ENCODE data around the gene TIAM1. TPM values are rescaled to one million over a fixed set of nuclear protein-coding genes. Genes with fewer than 3 reads are reported as not detected.

The TIAM1 gene
- total and polyA plus RNA-seq, 8 donors = 1.1 to 19.8 (median 3.3) TPM

GRCh38 chr21:31187499-31187898 lies 156.6 kb downstream of the TIAM1 start:
- H3K36me3 ChIP-seq = no peaks in the 10 kb centered on the region
- H3K27ac ChIP-seq = no peak overlapping the region
- WGBS, 5 donors = 88 to 93% (median 90%) methylated on average over 4 of the region's 4 CpGs
- TF ChIP-seq POLR2AphosphoS5 (IDR thresholded peaks at IDR 0.05) = no peak
- TF ChIP-seq, protein P1, sequence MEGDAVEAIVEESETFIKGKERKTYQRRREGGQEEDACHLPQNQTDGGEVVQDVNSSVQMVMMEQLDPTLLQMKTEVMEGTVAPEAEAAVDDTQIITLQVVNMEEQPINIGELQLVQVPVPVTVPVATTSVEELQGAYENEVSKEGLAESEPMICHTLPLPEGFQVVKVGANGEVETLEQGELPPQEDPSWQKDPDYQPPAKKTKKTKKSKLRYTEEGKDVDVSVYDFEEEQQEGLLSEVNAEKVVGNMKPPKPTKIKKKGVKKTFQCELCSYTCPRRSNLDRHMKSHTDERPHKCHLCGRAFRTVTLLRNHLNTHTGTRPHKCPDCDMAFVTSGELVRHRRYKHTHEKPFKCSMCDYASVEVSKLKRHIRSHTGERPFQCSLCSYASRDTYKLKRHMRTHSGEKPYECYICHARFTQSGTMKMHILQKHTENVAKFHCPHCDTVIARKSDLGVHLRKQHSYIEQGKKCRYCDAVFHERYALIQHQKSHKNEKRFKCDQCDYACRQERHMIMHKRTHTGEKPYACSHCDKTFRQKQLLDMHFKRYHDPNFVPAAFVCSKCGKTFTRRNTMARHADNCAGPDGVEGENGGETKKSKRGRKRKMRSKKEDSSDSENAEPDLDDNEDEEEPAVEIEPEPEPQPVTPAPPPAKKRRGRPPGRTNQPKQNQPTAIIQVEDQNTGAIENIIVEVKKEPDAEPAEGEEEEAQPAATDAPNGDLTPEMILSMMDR (IDR thresholded peaks at IDR 0.05) = no peak
- no peak for TF ChIP-seq EP300 (IDR thresholded peaks at IDR 0.05)
- TF ChIP-seq POLR2A (IDR thresholded peaks at IDR 0.05) = no peak
- no peaks in the 10 kb centered on the region for H3K4me1 ChIP-seq
- intact Hi-C loops (cut with DNase I; ENCODE audit: low total_unique reads) = no loop called here
- no peaks in the 10 kb centered on the region for H3K27me3 ChIP-seq
- H3K9me3 ChIP-seq = no peaks in the 10 kb centered on the region
- DNase-seq = no peak
- no peak overlapping the region for H3K4me3 ChIP-seq

DNA sequence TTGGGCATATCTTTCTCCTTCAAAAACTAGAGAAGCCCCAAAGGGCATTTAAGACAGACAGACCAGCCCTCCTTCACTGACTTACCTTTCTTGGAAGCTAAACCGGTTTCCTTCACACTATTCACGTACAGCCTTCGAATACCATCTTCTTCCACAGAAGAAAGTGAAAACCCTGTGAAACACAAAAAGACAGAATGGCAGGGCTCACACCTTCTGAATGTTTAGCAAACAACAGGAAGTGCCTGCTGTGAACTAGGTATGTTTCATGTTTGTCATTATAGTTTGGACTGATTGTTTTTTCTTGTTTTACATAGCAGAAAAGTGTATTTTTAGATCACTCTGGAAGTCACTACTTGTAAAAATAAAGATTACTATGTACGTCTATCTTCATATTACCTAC lies 157.1 kb downstream of the TIAM1 start:
- DNase-seq = no peak
- H3K27ac ChIP-seq = no peak overlapping the region
- no peaks in the 10 kb centered on the region for H3K9me3 ChIP-seq
- intact Hi-C loops (cut with DNase I; ENCODE audit: low total_unique reads) = no loop called here
- no peaks in the 10 kb centered on the region for H3K27me3 ChIP-seq
- no peak overlapping the region for H3K4me3 ChIP-seq
- no peak for TF ChIP-seq POLR2A (IDR thresholded peaks at IDR 0.05)
- TF ChIP-seq EP300 (IDR thresholded peaks at IDR 0.05) = no peak
- TF ChIP-seq, protein P1 (IDR thresholded peaks at IDR 0.05) = no peak
- TF ChIP-seq POLR2AphosphoS5 (IDR thresholded peaks at IDR 0.05) = no peak
- 71 to 83% (median 80%) methylated on average over 4 of the region's 4 CpGs for WGBS, 5 donors
- H3K4me1 ChIP-seq = no peaks in the 10 kb centered on the region
- no peaks in the 10 kb centered on the region for H3K36me3 ChIP-seq

GRCh38 chr21:31185663-31186062 lies 158.4 kb downstream of the TIAM1 start:
- intact Hi-C loops (cut with DNase I; ENCODE audit: low total_unique reads) = no loop called here
- WGBS, 5 donors = 89 to 94% (median 92%) methylated on average over 3 of the region's 3 CpGs
- Histone ChIP-seq H3K27ac (no peak overlapping the region), H3K4me3 (no peak overlapping the region), H3K9me3 (no peaks in the 10 kb centered on the region), H3K36me3 (no peaks in the 10 kb centered on the region), H3K27me3 (no peaks in the 10 kb centered on the region), H3K4me1 (no peaks in the 10 kb centered on the region)
- no peak for TF ChIP-seq POLR2AphosphoS5 (IDR thresholded peaks at IDR 0.05)
- TF ChIP-seq POLR2A (IDR thresholded peaks at IDR 0.05) = no peak
- TF ChIP-seq EP300 (IDR thresholded peaks at IDR 0.05) = no peak
- TF ChIP-seq, protein P1 (IDR thresholded peaks at IDR 0.05) = no peak
- DNase-seq = no peak

DNA sequence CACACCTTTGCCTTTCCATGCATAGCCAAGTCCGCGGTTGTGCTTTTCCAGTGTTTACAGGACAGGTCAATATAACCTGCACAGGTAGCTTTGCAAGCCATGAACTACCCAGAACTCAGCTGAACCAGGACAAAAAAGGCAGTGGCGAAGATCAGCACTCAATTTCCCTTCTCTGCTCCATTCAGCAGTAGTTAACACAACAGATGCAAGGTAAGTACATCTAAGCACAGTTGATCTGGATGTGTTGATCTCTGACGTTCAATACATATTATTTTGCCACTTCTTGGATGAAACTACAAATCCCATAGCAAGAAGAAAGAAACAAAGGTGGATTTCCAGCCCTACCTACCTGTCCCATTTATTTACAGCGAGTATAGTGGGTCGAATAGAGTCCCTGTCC lies 159.2 kb downstream of the TIAM1 start:
- no peak overlapping the region for H3K4me3 ChIP-seq
- H3K27ac ChIP-seq = no peak overlapping the region
- 89 to 95% (median 90%) methylated on average over 6 of the region's 6 CpGs for WGBS, 5 donors
- H3K27me3 ChIP-seq = no peaks in the 10 kb centered on the region
- H3K36me3 ChIP-seq = no peaks in the 10 kb centered on the region
- H3K9me3 ChIP-seq = no peaks in the 10 kb centered on the region
- DNase-seq = no peak
- no peaks in the 10 kb centered on the region for H3K4me1 ChIP-seq
- TF ChIP-seq, protein P1 (IDR thresholded peaks at IDR 0.05) = no peak
- TF ChIP-seq POLR2A (IDR thresholded peaks at IDR 0.05) = no peak
- TF ChIP-seq POLR2AphosphoS5 (IDR thresholded peaks at IDR 0.05) = no peak
- TF ChIP-seq EP300 (IDR thresholded peaks at IDR 0.05) = no peak
- intact Hi-C loops (cut with DNase I; ENCODE audit: low total_unique reads) = loop anchor here (5.0 kb wide), 1 partner anchor 88 kb away; no protein-coding TSS in a partner anchor

Data from stomach (tissue), 9 donors.